HCT116 (cell line): ENCODE results near the gene OR7C1. TPM values are rescaled to one million over a fixed set of nuclear protein-coding genes. Genes with fewer than 3 reads are reported as not detected.

Experiments
- ATAC-seq: fragments of 200-7000 bp; cut with Tn5 transposase; 2 replicates; pipeline ENCODE4 v1.9.1; 2020; ENCODE audit warnings: mild to moderate bottlenecking, moderate library complexity
- BruUV-seq: library from RNA; stranded (reverse); fragments of 400-500 nt; replicated peaks from 2 replicates; lab custom pipeline; 2021; lab: Mats Ljungman, UMichigan
- CTCF ChIA-PET: fragments of 300-600 bp; sonication (Branson Sonifier 250); formaldehyde crosslinking; loops from one replicate; lab custom pipeline; 2021; ENCODE audit warnings: antibody characterized with exemption; lab: Charles Lee
- POLR2A ChIA-PET: fragments of 300-600, 350-600 bp; sonication (Branson Sonifier 250); formaldehyde crosslinking; loops from one replicate; lab custom pipeline; 2021; ENCODE audit warnings: antibody characterized with exemption; lab: Charles Lee
- RAD21 ChIA-PET, 2 experiments: fragments of 300-600 bp; sonication (Branson Sonifier 250); formaldehyde crosslinking; loops; one replicate each; lab custom pipeline; 2023; ENCODE audit warnings: low total read pairs in 2 of 2; ENCODE audit not compliant: uncharacterized antibody in 2 of 2, unreplicated experiment in 2 of 2, low non-redundant PET in 1 of 2; lab: Charles Lee
- DNase-seq: peaks from one replicate; pipeline ENCODE4 v3.0.0-alpha.2; 2010; ENCODE audit warnings: low read depth, low spot score
- H2AFZ ChIP-seq: fragments of 200-600 bp; shearing (Covaris generic), sonication (generic); 2 replicates; pipeline ENCODE4 v1.6.1; 2017; ENCODE audit warnings: low read depth, mixed run types, mixed read lengths, antibody characterized with exemption, low read length; ENCODE audit not compliant: poor library complexity, severe bottlenecking
- H3K27ac ChIP-seq: 2 replicates; pipeline ENCODE4 v1.5.1; 2012; ENCODE audit warnings: low read depth, low read length
- H3K27me3 ChIP-seq: fragments of 200-600 bp; sonication (generic); 2 replicates; pipeline ENCODE4 v1.6.1; 2016; ENCODE audit warnings: mixed run types, low read length, mixed read lengths; ENCODE audit not compliant: insufficient read depth
- H3K36me3 ChIP-seq, 2 experiments: fragments of 200-500 bp in 1 of 2; fragments of 200-600 bp in 1 of 2; sonication (Bioruptor generic) in 1 of 2; sonication (generic) in 1 of 2; 2 replicates each; pipeline versions ENCODE4 v1.5.1 to v1.6.1; 2014 to 2016; ENCODE audit warnings: low read length in 2 of 2, inconsistent platforms in 1 of 2, mixed read lengths in 1 of 2, mixed run types in 1 of 2; ENCODE audit not compliant: insufficient read depth in 2 of 2, control insufficient read depth in 1 of 2
- H3K4me1 ChIP-seq, 2 experiments: fragments of 200-600 bp in 1 of 2; sonication (generic) in 1 of 2; 2 replicates each; pipeline versions ENCODE4 v1.5.1 to v1.6.1; 2012 to 2017; ENCODE audit warnings: low read length in 2 of 2, inconsistent platforms in 1 of 2, mild to moderate bottlenecking in 1 of 2, mixed read lengths in 1 of 2, mixed run types in 1 of 2, moderate library complexity in 1 of 2; ENCODE audit not compliant: insufficient read depth in 2 of 2, control insufficient read depth in 1 of 2
- H3K4me2 ChIP-seq: fragments of 200-600 bp; sonication (generic); 2 replicates; pipeline ENCODE4 v1.6.1; 2017; ENCODE audit warnings: mixed run types, low read length, mixed read lengths
- H3K4me3 ChIP-seq, 2 experiments: fragments of 200-600 bp in 1 of 2; sonication (generic) in 1 of 2; replicated peaks in 1 of 2; 2 replicates each; pipeline ENCODE4 v1.5.1; 2011 to 2016; ENCODE audit warnings: low read length in 2 of 2, control low read depth in 1 of 2, low read depth in 1 of 2, mild to moderate bottlenecking in 1 of 2, mixed read lengths in 1 of 2, mixed run types in 1 of 2
- H3K79me2 ChIP-seq: fragments of 200-600 bp; sonication (generic); 2 replicates; pipeline ENCODE4 v1.6.1; 2017; ENCODE audit warnings: mild to moderate bottlenecking, mixed run types, low read length, moderate library complexity, mixed read lengths; ENCODE audit not compliant: insufficient read depth
- H3K9ac ChIP-seq: fragments of 200-600 bp; sonication (generic); 2 replicates; pipeline ENCODE4 v1.6.1; 2016; ENCODE audit warnings: low read length, mixed read lengths
- H3K9me2 ChIP-seq: fragments of 200-600 bp; sonication (generic), shearing (Covaris generic); 2 replicates; pipeline ENCODE4 v1.6.1; 2017; ENCODE audit warnings: mixed run types, mild to moderate bottlenecking, moderate library complexity; ENCODE audit not compliant: insufficient read depth
- H3K9me3 ChIP-seq, 2 experiments: fragments of 200-500 bp in 1 of 2; fragments of 200-600 bp in 1 of 2; sonication (Bioruptor generic) in 1 of 2; sonication (generic) in 1 of 2; 2 replicates each; pipeline ENCODE4 v1.6.1; 2014 to 2017; ENCODE audit warnings: low read length in 2 of 2, mixed read lengths in 2 of 2, inconsistent platforms in 1 of 2, low read depth in 1 of 2, mild to moderate bottlenecking in 1 of 2, mixed run types in 1 of 2, moderate library complexity in 1 of 2; ENCODE audit not compliant: control insufficient read depth in 1 of 2, insufficient read depth in 1 of 2
- H4K20me1 ChIP-seq: fragments of 200-600 bp; sonication (generic), shearing (Covaris generic); 2 replicates; pipeline ENCODE4 v1.6.1; 2017; ENCODE audit warnings: mixed run types, mild to moderate bottlenecking, moderate library complexity; ENCODE audit not compliant: insufficient read depth
- ATF3 ChIP-seq: IDR thresholded peaks from 2 replicates; pipeline ENCODE4 v1.6.1; 2012
- CBX3 ChIP-seq: IDR thresholded peaks from 2 replicates; pipeline ENCODE4 v1.6.1; 2012; ENCODE audit warnings: low read depth
- CEBPB ChIP-seq: IDR thresholded peaks from 2 replicates; pipeline ENCODE4 v1.6.1; 2012; ENCODE audit warnings: low read depth
- CTCF ChIP-seq, 3 experiments: fragments of 200-600 bp in 1 of 3; sonication (generic) in 1 of 3; IDR thresholded peaks in 2 of 3; conservative IDR thresholded peaks in 1 of 3; 2 replicates each; pipeline ENCODE4 v1.5.1; 2012 to 2017; ENCODE audit warnings: low read depth in 2 of 3, low read length in 2 of 3, antibody characterized with exemption in 1 of 3, borderline replicate concordance in 1 of 3, control low read depth in 1 of 3, mild to moderate bottlenecking in 1 of 3, mixed read lengths in 1 of 3, mixed run types in 1 of 3, moderate library complexity in 1 of 3; ENCODE audit not compliant: insufficient read depth in 1 of 3
- ELF1 ChIP-seq: IDR thresholded peaks from 2 replicates; pipeline ENCODE4 v1.6.1; 2012; ENCODE audit warnings: low read depth, borderline replicate concordance
- EZH2 ChIP-seq: fragments of 200-600 bp; sonication (generic); IDR thresholded peaks from 2 replicates; pipeline ENCODE4 v1.6.1; 2017; ENCODE audit warnings: antibody characterized with exemption, mixed run types
- EZH2phosphoT487 ChIP-seq: fragments of 200-600 bp; IDR thresholded peaks from 2 replicates; pipeline ENCODE4 v1.6.1; 2018; ENCODE audit warnings: antibody characterized with exemption, borderline replicate concordance
- POLR2AphosphoS5 ChIP-seq: IDR thresholded peaks from 2 replicates; pipeline ENCODE4 v1.6.1; 2011; ENCODE audit warnings: mild to moderate bottlenecking, low read depth, low read length, moderate library complexity
- RAD21 ChIP-seq: IDR thresholded peaks from 2 replicates; pipeline ENCODE4 v1.6.1; 2012; ENCODE audit warnings: low read depth, mild to moderate bottlenecking
- SP1 ChIP-seq: IDR thresholded peaks from 2 replicates; pipeline ENCODE4 v1.6.1; 2012; ENCODE audit warnings: low read depth
- TCF7L2 ChIP-seq: IDR thresholded peaks from 2 replicates; pipeline ENCODE4 v1.7.0; 2011; ENCODE audit warnings: borderline replicate concordance, inconsistent platforms; ENCODE audit not compliant: insufficient read depth, insufficient read length; ENCODE audit errors: extremely low read depth
- YY1 ChIP-seq: IDR thresholded peaks from 2 replicates; pipeline ENCODE4 v1.6.1; 2011; ENCODE audit warnings: low read length, low read depth, moderate library complexity, mild to moderate bottlenecking; ENCODE audit not compliant: insufficient replicate concordance; ENCODE audit errors: extremely low read depth
- ZBTB33 ChIP-seq: IDR thresholded peaks from 2 replicates; pipeline ENCODE4 v1.6.1; 2011; ENCODE audit warnings: mild to moderate bottlenecking, low read length, moderate library complexity; ENCODE audit not compliant: insufficient replicate concordance; ENCODE audit errors: extremely low read depth
- ZFX ChIP-seq: fragments of 450-650 bp; IDR thresholded peaks from 2 replicates; pipeline ENCODE4 v1.6.1; 2017
- intact Hi-C: fragments of 100-400 bp; cut with micrococcal nuclease; formaldehyde crosslinking; loops from 2 replicates; pipeline ENCODE4 v1.10.0; 2022
- total RNA-seq: library from RNA; stranded (reverse); gene quantifications from one replicate; pipeline ENCODE4 v1.2.1, GENCODE V29; 2021; ENCODE audit not compliant: unreplicated experiment

OR7C1 gene
- total RNA-seq, 1 experiment from 2014 or later = not detected

GRCh38 chr19:14761607-14762006 lies 73.4 kb downstream of the OR7C1 start:
- Histone ChIP-seq H3K9ac (no peak overlapping the region), H4K20me1 (no peaks in the 10 kb centered on the region), H3K27me3 (no peaks in the 10 kb centered on the region), H3K36me3 (peaks cover 0 to 4% of the 10 kb centered on the region in 2 experiments; a peak in 1 of 4 replicates), H3K9me2 (no peaks in the 10 kb centered on the region), H3K4me2 (no peak overlapping the region), H3K27ac (no peak overlapping the region), H3K4me1 (no peaks in the 10 kb centered on the region)
- DNase-seq = no peak
- CTCF ChIA-PET = no interaction called here
- TF ChIP-seq POLR2AphosphoS5 (no peak), EZH2phosphoT487 (no peak), EZH2 (no peak), SP1 (no peak)
- TF ChIP-seq, all 23 proteins: peak for 0
- no peak overlapping the region for H2AFZ ChIP-seq
- no peaks in the 10 kb centered on the region for H3K9me3 ChIP-seq
- ChIA-PET POLR2A (no interaction called here), RAD21 (no interaction called here)
- ATAC-seq = no peak
- no TSS peak for BruUV-seq
- no peak overlapping the region for H3K4me3 ChIP-seq
- intact Hi-C loops = no loop called here
- no peaks in the 10 kb centered on the region for H3K79me2 ChIP-seq

- Histone ChIP-seq H3K79me2 (no peaks in the 10 kb centered on the region), H3K36me3 (peaks cover 0 to 3% of the 10 kb centered on the region in 2 experiments; a peak in 1 of 4 replicates), H3K4me3 (no peak overlapping the region)
- RAD21 ChIA-PET = no interaction called here
- TF ChIP-seq YY1 (no peak), RAD21 (no peak), EZH2 (no peak), CBX3 (no peak), ELF1 (no peak), EZH2phosphoT487 (no peak), TCF7L2 (no peak), ZFX (no peak), ATF3 (no peak), CTCF (IDR thresholded peaks at IDR 0.05 in 2 of 3, conservative IDR thresholded peaks at IDR 0.05 in 1 of 3; ENCODE audit: borderline replicate concordance in 1 of 3, insufficient read depth in 1 of 3, low read depth in 2 of 3, low read length in 2 of 3) (no peak), ZBTB33 (no peak), CEBPB (no peak)
- TF ChIP-seq, all 23 proteins: peak for 0
- no peaks in the 10 kb centered on the region for H4K20me1 ChIP-seq
- no peak overlapping the region for H2AFZ ChIP-seq
- POLR2A ChIA-PET = no interaction called here
- H3K27ac ChIP-seq = no peak overlapping the region
- no TSS peak for BruUV-seq
- DNase-seq = no peak
- no peaks in the 10 kb centered on the region for H3K4me1 ChIP-seq
- intact Hi-C loops = no loop called here
- H3K9ac ChIP-seq = no peak overlapping the region
- no peak overlapping the region for H3K4me2 ChIP-seq
- no peak for ATAC-seq
- no peaks in the 10 kb centered on the region for H3K9me2 ChIP-seq
- CTCF ChIA-PET = interaction anchor here (0.6 kb wide), 1 partner anchor 28 kb away, joined by 3 read pairs; no protein-coding TSS in a partner anchor
- H3K27me3 ChIP-seq = no peaks in the 10 kb centered on the region
- no peaks in the 10 kb centered on the region for H3K9me3 ChIP-seq
These were observed 76.2 kb downstream of the OR7C1 start for GRCh38 chr19:14758816-14759215.
